Progenitor cell of endocrine pancreas (in vitro differentiated cells): ENCODE data around the gene LYVE1. TPM values are rescaled to one million over a fixed set of nuclear protein-coding genes. Genes with fewer than 3 reads are reported as not detected.
"Not testable (repeated sequence)": the region's sequence is repeated elsewhere in the genome, so short reads cannot be mapped to it uniquely, and the experiment has no call there.

Experiments used
- DNase-seq: peaks from one replicate; pipeline ENCODE4 v3.0.0; 2021; ENCODE audit warnings: low spot score; ENCODE audit not compliant: unreplicated experiment
- H3K27ac Mint-ChIP-seq: 2 replicates; pipeline ENCODE4 v1.8.0; 2021; ENCODE audit warnings: mild to moderate bottlenecking, moderate library complexity, mixed read lengths
- H3K27me3 Mint-ChIP-seq: 2 replicates; pipeline ENCODE4 v1.8.0; 2021; ENCODE audit warnings: mixed read lengths
- H3K36me3 Mint-ChIP-seq: 2 replicates; pipeline ENCODE4 v1.8.0; 2022; ENCODE audit warnings: mixed read lengths; ENCODE audit not compliant: insufficient read depth
- H3K4me1 Mint-ChIP-seq: 2 replicates; pipeline ENCODE4 v1.8.0; 2021; ENCODE audit warnings: low read depth, mixed read lengths
- H3K4me3 Mint-ChIP-seq: 2 replicates; pipeline ENCODE4 v1.8.0; 2021; ENCODE audit warnings: low read depth, mild to moderate bottlenecking, moderate library complexity, mixed read lengths
- H3K9me3 Mint-ChIP-seq: 2 replicates; pipeline ENCODE4 v1.8.0; 2021; ENCODE audit warnings: low read depth, mixed read lengths
- total RNA-seq: library from RNA; stranded (reverse); gene quantifications from 2 replicates; pipeline ENCODE4 v1.2.1, GENCODE V29; 2021
- TF ChIP-seq, protein P1 (sequence below): fragments of 200-600 bp; sonication (generic); IDR thresholded peaks from one replicate; pipeline ENCODE4 v1.5.0; 2021; ENCODE audit warnings: antibody characterized with exemption, mild to moderate bottlenecking; ENCODE audit not compliant: unreplicated experiment

The LYVE1 gene
- total RNA-seq, 1 donor from 2014 or later = not detected

DNA sequence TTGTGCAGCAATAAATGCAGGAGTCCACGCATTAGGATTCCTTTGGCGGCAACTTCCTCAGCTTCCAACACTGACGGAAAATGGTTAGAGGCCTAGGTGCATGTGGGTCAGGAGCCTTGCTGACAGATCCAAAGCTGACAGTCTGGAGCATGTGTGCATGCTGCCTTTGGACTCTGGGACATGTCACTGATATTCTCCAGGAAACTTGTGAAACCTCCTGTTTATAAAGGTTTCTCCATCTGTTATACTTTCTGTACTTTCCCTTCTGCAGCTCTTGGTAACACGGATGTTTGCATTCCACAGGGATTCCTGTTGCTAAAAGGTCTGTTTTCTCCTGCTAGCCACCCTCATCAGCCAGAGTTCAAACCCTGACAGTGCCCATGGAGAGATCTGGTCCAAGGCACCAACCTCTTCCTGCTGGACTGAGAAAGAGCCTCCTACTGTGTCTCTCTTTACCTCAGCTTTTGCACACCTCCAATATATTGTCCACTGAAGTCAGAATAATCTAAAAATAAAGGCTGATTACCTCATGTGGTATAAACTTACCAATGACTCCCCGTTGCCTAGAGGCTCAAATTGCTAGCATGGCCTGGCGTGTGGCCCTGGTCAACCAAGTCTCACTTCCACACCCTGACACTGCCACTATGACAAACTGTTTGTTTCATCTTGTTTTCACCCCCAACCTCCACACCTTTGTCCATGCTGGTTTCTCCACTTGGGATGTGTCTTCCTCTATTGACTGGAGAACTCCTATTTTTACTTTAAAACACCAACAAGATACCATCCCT, 31.1 kb upstream of the LYVE1 start:
- H3K36me3 Mint-ChIP-seq = no peaks in the 10 kb centered on the region
- H3K4me1 Mint-ChIP-seq = no peaks in the 10 kb centered on the region
- TF ChIP-seq, protein P1, sequence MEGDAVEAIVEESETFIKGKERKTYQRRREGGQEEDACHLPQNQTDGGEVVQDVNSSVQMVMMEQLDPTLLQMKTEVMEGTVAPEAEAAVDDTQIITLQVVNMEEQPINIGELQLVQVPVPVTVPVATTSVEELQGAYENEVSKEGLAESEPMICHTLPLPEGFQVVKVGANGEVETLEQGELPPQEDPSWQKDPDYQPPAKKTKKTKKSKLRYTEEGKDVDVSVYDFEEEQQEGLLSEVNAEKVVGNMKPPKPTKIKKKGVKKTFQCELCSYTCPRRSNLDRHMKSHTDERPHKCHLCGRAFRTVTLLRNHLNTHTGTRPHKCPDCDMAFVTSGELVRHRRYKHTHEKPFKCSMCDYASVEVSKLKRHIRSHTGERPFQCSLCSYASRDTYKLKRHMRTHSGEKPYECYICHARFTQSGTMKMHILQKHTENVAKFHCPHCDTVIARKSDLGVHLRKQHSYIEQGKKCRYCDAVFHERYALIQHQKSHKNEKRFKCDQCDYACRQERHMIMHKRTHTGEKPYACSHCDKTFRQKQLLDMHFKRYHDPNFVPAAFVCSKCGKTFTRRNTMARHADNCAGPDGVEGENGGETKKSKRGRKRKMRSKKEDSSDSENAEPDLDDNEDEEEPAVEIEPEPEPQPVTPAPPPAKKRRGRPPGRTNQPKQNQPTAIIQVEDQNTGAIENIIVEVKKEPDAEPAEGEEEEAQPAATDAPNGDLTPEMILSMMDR = no peak
- H3K9me3 Mint-ChIP-seq = peaks cover 8% of the 10 kb centered on the region
- no peak for DNase-seq
- no peaks in the 10 kb centered on the region for H3K27me3 Mint-ChIP-seq
- no peak overlapping the region for H3K4me3 Mint-ChIP-seq
- no peak overlapping the region for H3K27ac Mint-ChIP-seq

DNA sequence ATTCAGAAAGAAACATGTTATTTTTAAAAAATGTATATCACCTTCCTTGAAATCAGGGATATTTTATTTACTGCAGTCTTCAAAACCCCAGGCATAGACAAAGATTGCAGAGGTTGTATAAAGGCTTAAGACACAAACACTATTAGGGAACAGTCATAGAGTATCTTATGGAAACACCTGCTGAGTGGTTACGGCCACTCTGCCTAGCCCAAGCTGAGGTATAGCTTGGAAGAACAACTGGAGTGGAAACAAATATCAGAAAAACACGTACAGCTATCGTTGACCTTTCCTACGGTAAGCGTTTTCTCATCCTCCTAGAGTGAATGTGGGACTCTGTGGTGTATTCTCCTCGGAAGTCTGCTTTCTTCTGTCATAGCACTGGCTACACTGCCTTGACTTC, 30.4 kb upstream of the LYVE1 start:
- H3K9me3 Mint-ChIP-seq = peaks cover 8% of the 10 kb centered on the region
- no peak overlapping the region for H3K4me3 Mint-ChIP-seq
- no peak overlapping the region for H3K27ac Mint-ChIP-seq
- H3K36me3 Mint-ChIP-seq = no peaks in the 10 kb centered on the region
- DNase-seq = no peak
- TF ChIP-seq, protein P1 = no peak
- H3K27me3 Mint-ChIP-seq = no peaks in the 10 kb centered on the region
- H3K4me1 Mint-ChIP-seq = no peaks in the 10 kb centered on the region

DNA sequence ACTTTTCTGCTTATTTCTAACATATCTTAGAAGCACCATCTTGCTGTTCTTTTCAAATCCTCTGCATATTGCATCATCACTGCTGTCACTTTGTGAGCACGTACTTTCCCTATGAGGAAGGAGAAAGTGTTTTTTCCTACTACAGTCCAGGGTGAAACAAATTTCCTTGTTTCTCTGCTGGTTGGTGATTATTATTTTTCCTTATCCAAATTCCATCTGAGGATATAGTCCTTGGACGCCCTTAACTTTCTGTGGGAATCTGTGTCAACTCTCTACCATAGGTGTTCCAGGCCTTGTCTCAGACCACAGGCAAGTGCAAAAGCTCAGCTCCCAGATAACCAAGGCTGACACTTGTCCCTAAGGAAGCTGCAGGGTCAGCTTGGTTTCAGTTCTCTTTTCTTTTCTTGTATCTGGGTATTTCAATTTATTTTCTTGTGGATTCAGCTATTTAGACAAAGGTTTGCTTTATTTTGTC, 29.4 kb upstream of the LYVE1 start:
- H3K27ac Mint-ChIP-seq = no peak overlapping the region

DNA sequence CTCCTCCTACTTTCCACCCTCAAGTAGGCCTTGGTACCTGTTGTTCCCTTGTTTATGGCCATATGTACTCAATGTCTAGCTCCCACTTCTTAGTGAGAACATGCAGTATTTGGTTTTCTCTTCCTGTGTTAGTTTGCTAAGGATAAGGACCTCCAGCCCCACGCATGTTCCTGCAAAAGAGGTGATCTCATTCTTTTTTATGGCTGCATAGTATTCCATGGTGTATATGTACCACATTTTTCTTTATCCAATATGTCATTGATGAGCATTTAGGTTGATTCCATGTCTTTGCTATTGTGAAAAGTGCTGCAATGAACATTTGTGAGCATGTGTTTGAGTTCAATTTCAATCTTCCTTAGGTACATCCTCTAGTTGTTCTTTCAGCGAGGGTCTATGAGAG, 27.4 kb upstream of the LYVE1 start:
- not testable (repeated sequence) for H3K4me1 Mint-ChIP-seq, H3K36me3 Mint-ChIP-seq, H3K4me3 Mint-ChIP-seq, DNase-seq, H3K9me3 Mint-ChIP-seq, H3K27ac Mint-ChIP-seq, H3K27me3 Mint-ChIP-seq

More for the DNA sequence above, 29.4 kb upstream of the LYVE1 start:
- H3K27me3 Mint-ChIP-seq = no peaks in the 10 kb centered on the region
- no peaks in the 10 kb centered on the region for H3K4me1 Mint-ChIP-seq
- TF ChIP-seq, protein P1 = no peak
- no peak for DNase-seq
- no peak overlapping the region for H3K4me3 Mint-ChIP-seq
- H3K36me3 Mint-ChIP-seq = no peaks in the 10 kb centered on the region
- H3K9me3 Mint-ChIP-seq = peaks cover 8% of the 10 kb centered on the region

DNA sequence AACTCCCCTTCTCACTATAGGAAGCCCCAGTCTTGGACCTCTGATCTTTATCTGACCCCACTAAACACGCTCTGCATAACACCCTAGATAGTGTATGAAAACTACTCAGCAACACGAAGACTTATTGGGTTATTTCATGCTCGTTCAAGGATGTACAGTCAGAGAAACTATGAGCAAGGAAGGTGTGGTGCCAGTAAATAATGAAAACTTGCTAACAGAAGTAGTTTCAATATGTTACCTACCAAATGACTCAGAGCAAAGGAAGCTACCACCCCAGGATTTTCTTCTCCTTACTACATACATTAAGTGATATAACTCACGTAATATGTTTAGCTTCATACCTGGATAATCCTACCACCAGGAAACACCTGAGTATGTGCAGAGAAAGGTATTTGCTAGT, 25.9 kb upstream of the LYVE1 start:
- H3K4me3 Mint-ChIP-seq = no peak overlapping the region

More for the DNA sequence above, 25.9 kb upstream of the LYVE1 start:
- Mint-ChIP-seq H3K4me1 (no peaks in the 10 kb centered on the region), H3K27me3 (no peaks in the 10 kb centered on the region), H3K9me3 (peaks cover 8% of the 10 kb centered on the region), H3K36me3 (no peaks in the 10 kb centered on the region), H3K27ac (no peak overlapping the region)
- TF ChIP-seq, protein P1 = no peak
- DNase-seq = no peak
